WI38 (cell line): ENCODE data around the gene STIM1.

ENCODE experiments used
- H3K4me3 ChIP-seq: 2 replicates; pipeline ENCODE4 v1.5.1; 2011; ENCODE audit warnings: low read depth, mild to moderate bottlenecking, control low read depth, low read length
- CTCF ChIP-seq: IDR thresholded peaks from 2 replicates; pipeline ENCODE4 v1.5.1; 2012; ENCODE audit warnings: low read depth, mild to moderate bottlenecking, control low read depth, low read length

The STIM1 gene

GRCh38 chr11:3824714-3825472, 30.6 kb upstream of the STIM1 start:
- peak; percentile 64 for TF ChIP-seq CTCF

DNA sequence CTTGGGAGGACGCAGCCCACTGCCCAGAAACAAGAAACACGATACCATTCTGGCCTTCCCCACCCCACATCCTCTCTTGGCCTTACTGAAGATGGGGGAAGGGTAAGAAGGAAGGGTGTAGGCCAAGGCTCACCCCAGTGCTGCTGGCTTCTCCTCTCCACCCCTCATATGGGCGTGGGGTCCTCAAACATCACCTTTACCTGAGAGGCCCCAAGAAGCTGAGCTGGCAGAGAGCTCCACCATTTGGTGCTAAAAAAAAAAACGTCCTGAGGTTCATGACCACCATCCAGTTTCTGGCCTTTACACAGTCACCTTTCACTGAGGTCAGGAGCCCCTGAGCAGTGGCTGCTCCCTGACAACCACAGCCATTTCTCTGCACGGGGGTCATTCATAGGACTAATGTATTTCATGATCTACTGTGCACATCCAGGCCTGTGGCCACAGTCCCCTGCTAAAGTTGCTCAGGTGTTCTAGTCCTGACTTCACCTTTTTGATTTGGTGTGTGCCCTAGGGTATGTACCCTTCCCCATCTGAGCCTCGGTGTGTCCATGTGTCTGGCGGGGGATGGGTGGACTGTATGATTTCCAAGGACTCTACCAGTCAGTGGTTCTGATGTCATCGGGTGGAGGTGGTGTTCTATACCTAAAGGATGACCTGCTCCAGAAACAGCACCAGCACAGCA, 29.9 kb upstream of the STIM1 start:
- H3K4me3 ChIP-seq = no peak overlapping the region
- TF ChIP-seq CTCF = no peak

More at GRCh38 chr11:3824714-3825472, 30.6 kb upstream of the STIM1 start:
- H3K4me3 ChIP-seq = no peak overlapping the region

DNA sequence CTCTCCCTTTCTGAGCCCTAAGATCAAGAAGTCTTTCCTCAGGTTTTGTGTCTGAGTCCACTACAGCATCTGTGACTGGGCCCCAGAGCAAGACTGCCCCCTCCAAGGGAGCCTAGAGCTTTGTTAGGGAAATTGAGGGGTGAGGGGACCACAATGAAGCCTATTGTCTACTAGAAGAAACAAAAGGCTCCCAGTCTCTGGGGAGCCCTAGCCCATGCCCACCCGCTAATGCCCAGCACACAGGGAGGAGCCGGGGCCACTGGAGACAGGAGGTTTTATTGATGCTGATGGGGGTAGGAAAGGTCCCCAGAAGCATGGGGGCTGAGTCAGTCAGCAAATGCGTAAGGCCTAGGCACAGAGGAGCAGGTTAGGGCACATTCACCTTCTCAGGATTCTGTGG, 28.7 kb upstream of the STIM1 start:
- TF ChIP-seq CTCF = no peak
- no peak overlapping the region for H3K4me3 ChIP-seq

- no peak overlapping the region for H3K4me3 ChIP-seq
- TF ChIP-seq CTCF = no peak
Measured at GRCh38 chr11:3827434-3828186, 27.9 kb upstream of the STIM1 start.

- no peak for TF ChIP-seq CTCF
- no peak overlapping the region for H3K4me3 ChIP-seq
Measured at GRCh38 chr11:3830088-3830487, 25.4 kb upstream of the STIM1 start.

- no peak overlapping the region for H3K4me3 ChIP-seq
- no peak for TF ChIP-seq CTCF
Measured at GRCh38 chr11:3830730-3831129, 24.7 kb upstream of the STIM1 start.
